Ovary (tissue), 9 donors: ENCODE measurements around the gene KLF16. TPM values are rescaled to one million over a fixed set of nuclear protein-coding genes. Genes with fewer than 3 reads are reported as not detected.
"Not testable (repeated sequence)": the region's sequence is repeated elsewhere in the genome, so short reads cannot be mapped to it uniquely, and the experiment has no call there.

Source experiments
- DNase-seq, 5 donors: peaks; one replicate each; pipeline ENCODE4 v3.0.0-alpha.2; 2019 to 2020
- H3K27ac ChIP-seq, 2 donors: fragments of 200-600 bp; one replicate each; pipeline versions ENCODE4 v1.5.1 to v1.8.0; 2019 to 2022
- H3K27me3 ChIP-seq: fragments of 200-600 bp; one replicate; pipeline ENCODE4 v1.8.0; 2022
- H3K36me3 ChIP-seq: fragments of 200-600 bp; sonication (generic); one replicate; pipeline ENCODE4 v1.5.1; 2019
- H3K4me1 ChIP-seq: one replicate; pipeline ENCODE4 v1.8.1; 2013; ENCODE audit warnings: mild to moderate bottlenecking, moderate library complexity; ENCODE audit not compliant: insufficient read depth
- H3K4me3 ChIP-seq: fragments of 200-600 bp; sonication (generic); one replicate; pipeline ENCODE4 v1.5.1; 2017
- H3K9me3 ChIP-seq, 2 donors: fragments of 200-600 bp in 1 of 2; sonication (generic) in 1 of 2; one replicate each; pipeline versions ENCODE4 v1.5.1 to v1.8.1; 2013 to 2019; ENCODE audit warnings: mild to moderate bottlenecking in 1 of 2, moderate library complexity in 1 of 2
- EP300 ChIP-seq: sonication (generic); formaldehyde crosslinking; IDR thresholded peaks from one replicate; pipeline ENCODE4 v1.6.1; 2017; ENCODE audit warnings: antibody characterized with exemption
- POLR2A ChIP-seq: fragments of 450-650 bp; IDR thresholded peaks from one replicate; pipeline ENCODE4 v1.6.1; 2017; ENCODE audit warnings: antibody characterized with exemption, mild to moderate bottlenecking, moderate library complexity
- WGBS, 3 donors: extraction: QIAGEN DNeasy Blood & Tissue Kit in 1 of 3; methylation state at CpG; one replicate each; pipeline versions ENCODE4 v1.1.5 to v1.1.7; 2013 to 2017; 5-methylcytosine and 5-hydroxymethylcytosine counted together
- intact Hi-C, 4 donors: fragments of 100-400 bp; cut with DNase I; formaldehyde crosslinking; loops; one replicate each; pipeline versions ENCODE4 v1.11.0 to v1.15.1; 2022 to 2023
- polyA plus RNA-seq, 2 donors: library from polyadenylated mRNA; stranded (reverse); fragments of 200-250 nt in 1 of 2; fragments of 350-450 nt in 1 of 2; fragmentation: Illumina TruSeq in 1 of 2; extraction: RNeasy Lipid Tissue Mini Kit (QIAGEN cat#74804) in 1 of 2; gene quantifications; one replicate each; pipeline ENCODE4 v1.2.3, GENCODE V29; 2013 to 2014
- total RNA-seq, 7 donors: library from RNA; depleted of rRNA in 2 of 7; stranded (reverse); fragments of >200 nt in 2 of 7; fragmentation: NEBNext Ultra II Directional in 3 of 7; extraction: Animal tissue kit (Norgen Biotek cat#: 25700) in 3 of 7; gene quantifications; one replicate each; pipeline versions ENCODE4 v1.1.0 to v1.2.4, GENCODE V29; 2016 to 2023
- TF ChIP-seq, protein P1 (sequence below), 3 donors: fragments of 450-650 bp in 2 of 3; fragments of 200-600 bp in 1 of 3; IDR thresholded peaks; one replicate each; pipeline versions ENCODE4 v1.5.1 to v1.8.0; 2016 to 2022; ENCODE audit warnings: antibody characterized with exemption in 3 of 3, mild to moderate bottlenecking in 1 of 3
- donor health status: DM: no; HTN: no; CAD: no; lungs with moderate emphysema.
- donor health status: DM: no; HTN: no; CAD: no.
- donor health status: Bipolar disorder and iron deficiency.
- donor health status: DM: yes; HTN: yes; CAD: no.
- donor health status: DM: no; HTN: no; CAD: no.
- donor health status: DM: yes; HTN: yes; CAD: no.

KLF16 gene
- total and polyA plus RNA-seq, 9 donors, result 0.63 to 26.6 (median 14.4) TPM

DNA sequence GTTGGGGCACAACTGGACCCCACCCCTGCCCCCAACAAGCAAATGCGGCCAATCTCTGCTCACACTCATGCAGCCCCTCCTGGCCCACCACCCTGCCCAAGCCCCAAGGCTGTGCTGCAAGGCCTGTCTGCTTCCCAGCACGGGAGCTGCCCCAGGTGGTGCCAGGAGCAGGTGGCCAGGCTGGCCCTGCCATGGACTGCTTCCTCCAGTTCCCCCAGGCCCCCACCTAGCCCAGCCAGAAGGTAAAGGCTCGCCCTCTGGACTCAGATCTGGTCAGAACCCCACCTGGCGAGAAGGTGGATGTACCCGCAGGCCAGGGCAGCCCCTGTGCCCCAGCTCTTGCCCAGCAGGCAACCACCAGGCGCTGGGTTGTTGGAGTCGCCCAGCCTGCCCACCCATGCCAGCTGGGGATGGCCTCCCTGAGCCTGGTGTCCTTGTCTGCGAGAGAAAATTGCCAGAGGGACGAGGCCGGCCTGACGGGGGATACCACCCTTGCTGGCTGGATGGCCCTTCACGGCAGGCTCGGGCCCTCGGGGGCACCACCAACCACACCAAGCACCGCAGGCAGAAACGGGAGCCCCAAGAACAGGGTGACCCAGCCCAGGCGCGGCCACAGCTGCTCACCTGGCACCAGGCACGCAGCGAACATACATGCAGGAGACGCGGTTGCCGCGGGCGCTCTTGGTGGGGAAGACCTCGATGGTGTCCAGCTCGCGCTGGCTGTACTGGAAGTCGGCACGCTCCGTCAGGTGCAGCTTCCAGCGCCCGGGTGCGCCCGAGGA is 17.4 kb upstream of the KLF16 start:
- TF ChIP-seq EP300, result no peak
- TF ChIP-seq, protein P1, sequence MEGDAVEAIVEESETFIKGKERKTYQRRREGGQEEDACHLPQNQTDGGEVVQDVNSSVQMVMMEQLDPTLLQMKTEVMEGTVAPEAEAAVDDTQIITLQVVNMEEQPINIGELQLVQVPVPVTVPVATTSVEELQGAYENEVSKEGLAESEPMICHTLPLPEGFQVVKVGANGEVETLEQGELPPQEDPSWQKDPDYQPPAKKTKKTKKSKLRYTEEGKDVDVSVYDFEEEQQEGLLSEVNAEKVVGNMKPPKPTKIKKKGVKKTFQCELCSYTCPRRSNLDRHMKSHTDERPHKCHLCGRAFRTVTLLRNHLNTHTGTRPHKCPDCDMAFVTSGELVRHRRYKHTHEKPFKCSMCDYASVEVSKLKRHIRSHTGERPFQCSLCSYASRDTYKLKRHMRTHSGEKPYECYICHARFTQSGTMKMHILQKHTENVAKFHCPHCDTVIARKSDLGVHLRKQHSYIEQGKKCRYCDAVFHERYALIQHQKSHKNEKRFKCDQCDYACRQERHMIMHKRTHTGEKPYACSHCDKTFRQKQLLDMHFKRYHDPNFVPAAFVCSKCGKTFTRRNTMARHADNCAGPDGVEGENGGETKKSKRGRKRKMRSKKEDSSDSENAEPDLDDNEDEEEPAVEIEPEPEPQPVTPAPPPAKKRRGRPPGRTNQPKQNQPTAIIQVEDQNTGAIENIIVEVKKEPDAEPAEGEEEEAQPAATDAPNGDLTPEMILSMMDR (IDR thresholded peaks at IDR 0.05), result no peak
- no peak for TF ChIP-seq POLR2A
- peak in 1 of 5 donors; percentile 30 for DNase-seq
- H3K9me3 ChIP-seq, result no peaks in the 10 kb centered on the region
- H3K27ac ChIP-seq, result no peak overlapping the region
- intact Hi-C loops, result no loop called here
- no peaks in the 10 kb centered on the region for H3K27me3 ChIP-seq
- WGBS, 3 donors, result 83 to 90% (median 85%) methylated on average over 17 to 28 of the region's 35 CpGs
- H3K36me3 ChIP-seq, result no peaks in the 10 kb centered on the region
- H3K4me1 ChIP-seq, result peaks cover 20% of the 10 kb centered on the region
- no peak overlapping the region for H3K4me3 ChIP-seq

GRCh38 chr19:1879982-1880381 is 16.6 kb upstream of the KLF16 start:
- H3K27me3 ChIP-seq, H3K9me3 ChIP-seq, H3K4me3 ChIP-seq, DNase-seq, H3K27ac ChIP-seq, intact Hi-C loops, H3K36me3 ChIP-seq: not testable (repeated sequence)
- 78 to 89% (median 81%) methylated on average over 15 to 17 of the region's 17 CpGs for WGBS, 3 donors
- H3K4me1 ChIP-seq, result peaks cover 19% of the 10 kb centered on the region

DNA sequence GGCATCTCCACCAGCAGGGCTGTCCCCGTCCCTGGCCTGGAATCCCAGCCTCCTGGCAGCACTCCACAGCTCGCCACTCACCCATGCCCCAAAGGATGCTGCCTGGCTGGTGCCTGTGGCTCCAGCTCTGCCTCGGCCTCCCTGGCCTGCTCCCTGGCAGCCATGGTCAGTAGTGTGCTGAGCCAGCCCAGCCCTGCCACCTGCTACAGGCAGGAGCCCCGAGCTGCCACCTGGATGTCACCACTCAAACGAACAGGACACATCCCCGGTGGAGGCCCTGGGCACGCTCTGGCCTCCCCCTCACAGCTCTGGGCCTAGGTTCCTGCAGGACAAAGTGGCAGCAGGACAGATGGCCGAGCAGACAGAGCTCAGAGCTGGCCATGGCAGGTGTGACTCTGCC is 15.2 kb upstream of the KLF16 start:
- not testable (repeated sequence) for H3K27ac ChIP-seq

DNA sequence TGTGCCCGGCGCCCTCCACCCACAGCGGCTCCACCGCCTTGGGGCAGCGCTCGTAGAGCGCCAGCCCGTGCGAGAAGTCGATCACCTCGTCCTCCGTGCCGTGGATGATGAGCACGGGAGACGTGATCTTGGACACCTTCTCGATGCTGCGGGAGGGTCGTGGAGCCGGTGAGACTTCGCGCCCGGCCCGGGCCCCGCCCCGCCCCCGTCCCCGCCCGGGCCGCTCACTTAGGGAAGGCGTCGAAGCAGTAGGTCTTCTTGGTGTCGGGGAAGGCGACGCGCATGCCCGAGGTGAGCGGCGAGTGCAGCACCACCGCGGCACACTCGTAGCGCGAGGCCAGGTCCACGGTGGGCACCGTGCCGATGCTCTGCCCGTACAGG is 13.9 kb upstream of the KLF16 start:
- H3K4me1 ChIP-seq, result peaks cover 15% of the 10 kb centered on the region
- H3K4me3 ChIP-seq, H3K9me3 ChIP-seq, intact Hi-C loops, H3K36me3 ChIP-seq, H3K27ac ChIP-seq, H3K27me3 ChIP-seq: not testable (repeated sequence)
- WGBS, 3 donors, result 73 to 77% (median 76%) methylated on average over 25 to 41 of the region's 47 CpGs
- DNase-seq, result peak in 1 of 5 donors; percentile 29

More for the DNA sequence above, 15.2 kb upstream of the KLF16 start:
- H3K36me3 ChIP-seq, DNase-seq, H3K9me3 ChIP-seq, intact Hi-C loops, H3K4me3 ChIP-seq, H3K27me3 ChIP-seq: not testable (repeated sequence)
- H3K4me1 ChIP-seq, result peaks cover 16% of the 10 kb centered on the region
- WGBS, 3 donors, result 78 to 87% (median 81%) methylated on average over 7 to 8 of the region's 8 CpGs

DNA sequence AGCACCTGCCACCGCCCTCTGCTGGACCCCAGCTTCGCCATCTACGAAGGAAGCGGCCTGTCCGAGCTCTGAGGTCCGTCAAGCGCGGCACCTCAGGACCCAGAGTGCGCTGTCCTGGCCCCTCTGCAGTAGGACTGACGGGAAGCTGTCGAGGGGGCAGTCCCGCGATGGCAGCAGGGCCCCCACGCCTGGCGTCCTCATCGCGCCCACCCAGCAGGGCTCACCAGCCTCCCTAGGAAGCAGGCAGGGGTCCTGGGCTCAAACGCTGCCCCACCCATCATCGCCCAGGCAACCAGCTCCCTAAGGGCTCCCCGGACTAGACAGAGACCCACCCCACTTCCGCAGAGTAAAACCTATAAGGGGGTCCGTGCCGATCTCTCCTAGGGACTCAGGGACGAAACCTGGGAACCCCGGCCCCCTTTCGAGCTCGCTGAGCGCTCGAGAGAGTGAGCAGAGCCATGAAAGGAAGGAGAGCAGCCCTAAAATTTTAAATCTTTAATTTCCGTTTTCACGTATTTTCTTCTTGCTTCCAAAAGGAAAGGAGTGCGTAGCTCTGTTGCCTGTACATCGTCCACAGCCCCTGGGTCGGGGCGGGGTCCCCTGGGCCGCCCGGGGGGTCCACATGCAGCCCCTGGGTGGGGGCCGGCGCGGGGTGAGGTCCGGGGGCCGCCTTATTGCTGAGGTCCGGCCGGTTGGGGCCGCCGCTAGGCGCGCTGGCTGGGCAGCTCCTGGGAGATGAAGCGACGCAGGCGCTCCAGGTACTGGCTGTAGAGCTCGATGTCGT is 13.3 kb upstream of the KLF16 start:
- intact Hi-C loops, H3K9me3 ChIP-seq, DNase-seq, H3K36me3 ChIP-seq, H3K27me3 ChIP-seq: not testable (repeated sequence)
- TF ChIP-seq, protein P1 (IDR thresholded peaks at IDR 0.05), result peak in 1 of 3 donors; percentile 2
- Histone ChIP-seq H3K27ac (peak overlapping the region; percentile 56 to 79), H3K4me1 (peaks cover 14% of the 10 kb centered on the region), H3K4me3 (peak overlapping the region; percentile 75)
- WGBS, 3 donors, result 36 to 45% (median 43%) methylated on average over 34 to 48 of the region's 53 CpGs
